GM12872 (cell line): ENCODE data around the gene SEMA3D.

Experiments used
- CTCF ChIP-seq: IDR thresholded peaks from 3 replicates; pipeline ENCODE4 v1.5.1; 2011; ENCODE audit warnings: low read depth, mild to moderate bottlenecking, low read length, moderate library complexity; ENCODE audit not compliant: insufficient read depth

The SEMA3D gene

DNA sequence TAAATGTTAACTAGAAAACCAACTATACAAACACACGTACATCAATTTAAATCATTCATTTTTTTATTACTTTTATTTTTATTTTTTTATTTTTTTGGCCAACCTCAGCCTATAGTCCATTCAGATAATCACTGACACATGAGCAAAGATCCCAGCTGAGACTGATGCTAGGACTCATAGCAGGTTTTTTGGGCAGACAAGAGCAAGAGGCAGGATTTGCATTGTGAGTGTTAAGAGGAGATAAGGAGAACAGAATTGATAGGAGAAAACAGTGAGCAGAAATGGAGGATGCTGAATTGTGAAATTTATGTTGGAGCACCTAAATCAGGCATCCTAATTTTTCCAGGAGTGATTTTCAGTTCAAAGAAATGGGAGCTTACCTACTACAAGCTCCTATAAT is 240.3 kb downstream of the SEMA3D start:
- no peak for TF ChIP-seq CTCF
